ENCODE data around the gene ARL17B.
"Not testable (repeated sequence)": the region's sequence is repeated elsewhere in the genome, so short reads cannot be mapped to it uniquely, and the experiment has no call there.

- TF ChIP-seq ZNF292 (tag by site-specific recombination; IDR thresholded peaks at IDR 0.05; ENCODE audit: borderline replicate concordance, low read depth); CTCF (tag by site-specific recombination; IDR thresholded peaks at IDR 0.05); REST (tag by site-specific recombination; IDR thresholded peaks at IDR 0.05); ZNF670 (tag by site-specific recombination; IDR thresholded peaks at IDR 0.05; ENCODE audit: low read depth); ZNF26 (tag by site-specific recombination; IDR thresholded peaks at IDR 0.05); ZNF548 (tag by site-specific recombination; IDR thresholded peaks at IDR 0.05); ZNF10 (tag by site-specific recombination; IDR thresholded peaks at IDR 0.05); ZBTB21 (tag by site-specific recombination; IDR thresholded peaks at IDR 0.05); ZNF138 (tag by site-specific recombination; IDR thresholded peaks at IDR 0.05; ENCODE audit: borderline replicate concordance); ZNF157 (tag by site-specific recombination; IDR thresholded peaks at IDR 0.05): not testable (repeated sequence)
- TF ChIP-seq PBX3 (CRISPR knock-in tag; IDR thresholded peaks at IDR 0.05) (peak; percentile 95), ZNF398 (tag by site-specific recombination; IDR thresholded peaks at IDR 0.05) (peak; percentile 78), ZNF335 (tag by site-specific recombination; conservative IDR thresholded peaks at IDR 0.05) (peak; percentile 85)
Observed at GRCh38 chr17:46225274-46225794, 136.2 kb downstream of the ARL17B start.

Measured in HEK293 (cell line).